HG03097 (cell line): ENCODE measurements around the gene SEC24A.
"Not testable (repeated sequence)": the region's sequence is repeated elsewhere in the genome, so short reads cannot be mapped to it uniquely, and the experiment has no call there.

Experiments used
- ATAC-seq: cut with Tn5 transposase; IDR thresholded peaks from one replicate; pipeline ENCODE4 v1.9.1; 2021; ENCODE audit not compliant: unreplicated experiment, low FRiP score

SEC24A gene

DNA sequence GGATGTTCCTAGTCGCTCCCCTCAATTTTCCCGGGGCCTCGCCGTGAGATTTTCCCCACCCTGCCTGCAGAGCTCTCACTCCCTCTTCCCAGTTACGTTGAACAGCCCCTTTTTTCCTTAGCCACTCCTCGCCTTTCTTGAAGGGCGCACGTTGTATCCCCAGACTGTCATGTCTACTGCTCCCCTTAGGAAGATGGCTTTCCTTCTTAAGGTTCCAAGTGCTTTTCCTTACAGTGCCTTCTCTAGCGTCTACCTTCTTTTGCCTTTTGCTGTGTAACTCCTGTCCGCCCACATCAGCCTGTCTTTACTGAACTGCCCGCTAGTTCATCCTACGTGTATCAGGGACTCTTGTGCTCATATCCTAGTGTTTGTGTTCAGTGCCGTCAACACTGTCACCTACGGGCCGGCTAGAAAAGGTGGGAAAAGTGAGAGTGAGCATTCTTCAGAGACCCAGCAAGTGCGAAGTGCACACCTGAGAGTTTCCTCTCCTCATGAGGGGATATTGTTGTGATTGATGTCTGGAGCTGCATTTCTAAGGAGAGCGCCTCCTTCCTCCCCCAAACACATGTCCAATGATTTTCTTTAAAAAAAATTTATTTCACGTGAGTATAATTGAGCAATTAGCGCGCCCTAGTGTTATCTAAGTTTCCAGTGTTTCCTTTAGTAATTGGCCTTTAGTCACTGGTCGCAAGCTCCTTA is 90.5 kb downstream of the SEC24A start:
- no peak for ATAC-seq

DNA sequence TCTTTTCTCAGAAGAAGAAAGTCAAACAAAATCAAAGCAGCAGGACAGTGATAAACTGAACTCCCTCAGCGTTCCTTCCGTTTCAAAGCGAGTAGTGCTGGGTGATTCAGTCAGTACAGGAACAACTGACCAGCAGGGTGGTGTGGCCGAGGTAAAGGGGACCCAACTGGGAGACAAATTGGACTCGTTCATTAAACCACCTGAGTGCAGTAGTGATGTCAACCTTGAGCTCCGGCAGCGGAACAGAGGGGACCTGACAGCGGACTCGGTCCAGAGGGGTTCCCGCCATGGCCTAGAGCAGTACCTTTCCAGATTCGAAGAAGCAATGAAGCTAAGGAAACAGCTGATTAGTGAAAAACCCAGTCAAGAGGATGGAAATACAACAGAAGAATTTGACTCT is 92.5 kb downstream of the SEC24A start:
- no peak for ATAC-seq

DNA sequence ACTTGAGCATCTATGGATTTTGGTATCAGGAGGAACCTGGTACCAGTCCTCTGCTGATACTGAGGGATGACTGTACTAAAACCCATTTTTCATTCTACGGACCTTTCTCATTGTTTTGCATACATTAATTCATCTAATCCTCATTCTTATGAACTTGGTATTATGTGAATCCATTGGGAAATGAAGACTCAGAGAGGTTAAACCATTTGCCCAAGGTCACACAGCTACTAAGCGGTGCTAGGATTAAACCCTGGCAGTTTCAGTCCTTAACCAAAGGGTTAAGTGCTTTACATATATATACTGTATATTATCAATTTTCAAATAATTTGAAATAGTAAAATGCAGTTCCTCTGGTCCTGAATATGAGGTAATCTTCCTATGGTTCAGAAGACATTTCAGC is 93.5 kb downstream of the SEC24A start:
- no peak for ATAC-seq

DNA sequence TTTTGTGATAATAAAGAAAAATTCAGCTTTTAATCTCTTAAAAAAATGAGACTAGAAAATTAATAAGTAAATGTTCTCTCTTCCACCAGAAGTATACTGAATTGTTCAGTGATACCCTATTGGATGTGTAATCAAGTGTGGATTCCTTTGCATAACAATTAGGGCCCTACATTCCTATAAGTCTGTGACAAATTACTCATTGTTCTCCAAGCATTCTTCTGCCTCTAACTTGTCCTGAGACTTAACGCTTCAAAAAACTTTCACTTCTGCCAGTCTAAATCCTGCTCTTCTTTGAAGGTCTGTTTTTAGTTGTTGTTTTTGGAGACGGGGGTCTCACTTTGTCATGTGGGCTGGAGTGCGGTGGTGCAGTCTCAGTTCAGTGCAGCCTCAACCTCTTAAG is 100.8 kb downstream of the SEC24A start:
- ATAC-seq, result no peak

DNA sequence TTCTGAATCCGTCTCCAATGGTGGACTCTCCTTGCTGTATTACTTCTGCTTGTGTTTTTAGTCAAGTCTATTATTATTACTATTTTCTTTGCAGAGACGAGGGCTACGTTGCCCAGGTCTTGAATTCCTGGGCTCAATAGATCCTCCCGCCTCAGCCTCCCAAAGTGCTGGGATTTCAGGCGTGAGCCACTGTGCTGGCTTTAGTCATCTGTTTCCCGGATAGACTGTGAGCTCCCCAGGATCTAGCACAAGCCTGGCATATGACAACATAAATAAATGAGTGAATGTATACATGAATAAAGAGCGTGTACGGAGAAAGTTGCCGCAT is 109.6 kb downstream of the SEC24A start:
- no peak for ATAC-seq

DNA sequence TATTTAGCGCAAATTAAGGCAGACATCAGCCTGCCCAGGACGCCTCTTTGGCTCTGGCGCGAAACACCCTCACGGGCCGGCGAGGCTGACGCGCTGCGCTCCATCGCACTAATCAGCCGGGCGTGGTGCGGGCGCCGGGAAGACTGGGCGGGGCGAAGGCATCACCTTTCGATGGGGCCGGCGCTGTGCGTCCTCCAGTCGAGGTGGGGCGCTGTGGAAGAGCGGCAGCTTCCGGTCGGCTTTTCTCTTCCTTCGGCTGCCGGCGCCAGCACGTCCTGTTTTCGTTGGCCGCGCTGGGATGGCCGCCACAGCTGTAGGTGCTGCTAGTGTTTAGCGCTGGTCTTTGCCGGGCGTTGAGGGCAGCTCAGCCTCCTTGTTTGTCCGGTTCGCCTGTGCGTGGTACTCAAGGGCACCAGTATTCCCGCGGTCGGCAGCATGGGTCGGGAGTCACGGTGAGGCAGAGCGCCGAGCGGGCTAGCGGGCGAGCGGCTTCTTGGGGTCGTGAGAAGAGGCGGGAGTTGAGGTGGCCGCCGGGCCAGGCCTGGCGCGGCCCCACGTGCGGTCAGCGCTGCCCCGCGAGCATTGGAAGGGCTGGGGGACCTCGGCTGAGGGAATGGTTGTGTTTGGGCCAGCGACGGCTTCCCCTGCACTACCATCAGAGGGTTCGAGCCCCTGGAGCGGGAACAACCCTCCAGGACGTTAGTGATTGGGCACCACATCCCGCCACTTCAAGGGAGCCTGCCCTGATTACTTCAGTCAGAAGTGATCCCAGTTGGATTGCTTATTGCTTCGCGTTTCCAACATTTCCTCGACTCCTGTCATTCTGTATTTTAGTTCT is 110.1 kb downstream of the SEC24A start, which contains the start of gene DDX46:
Gene DDX46 (plus strand): TSS at position 276 of the 838 bp plus-strand sequence. CDS start 160 bp downstream, at position 436.
- ATAC-seq, result peak; percentile 95

DNA sequence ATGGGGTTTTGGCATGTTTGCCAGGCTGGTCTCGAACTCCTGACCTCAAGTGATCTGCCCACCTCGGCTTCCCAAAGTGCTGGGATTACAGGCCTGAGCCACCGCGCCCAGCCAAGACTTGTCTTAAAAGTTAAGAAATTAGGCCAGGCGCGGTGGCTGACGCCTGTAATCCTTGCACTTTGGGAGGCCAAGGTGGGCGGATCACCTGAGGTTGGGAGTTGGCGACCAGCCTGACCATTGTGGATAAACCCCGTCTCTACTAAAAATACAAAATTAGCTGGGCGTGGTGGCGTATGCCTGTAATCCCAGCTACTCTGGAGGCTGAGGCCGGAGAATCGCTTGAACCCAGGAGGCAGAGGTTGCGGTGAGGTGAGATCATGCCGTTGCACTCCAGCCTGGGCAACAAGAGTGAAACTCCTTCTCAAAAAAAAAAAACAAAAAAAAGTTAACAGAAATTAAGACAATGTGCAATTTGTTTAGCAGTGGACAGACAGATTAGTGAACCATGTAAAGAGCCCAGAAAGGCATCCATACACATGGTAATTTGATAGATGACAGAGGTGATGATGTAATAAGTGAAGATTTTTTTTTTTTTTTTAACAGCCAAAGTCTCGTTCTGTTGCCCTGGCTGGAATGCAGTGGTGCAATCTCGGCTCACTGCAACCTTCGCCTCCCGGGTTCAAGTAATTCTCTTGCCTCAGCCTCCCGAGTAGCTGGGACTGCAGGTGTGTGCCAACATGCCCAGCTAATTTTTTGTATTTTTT is 119.1 kb downstream of the SEC24A start:
- not testable (repeated sequence) for ATAC-seq

DNA sequence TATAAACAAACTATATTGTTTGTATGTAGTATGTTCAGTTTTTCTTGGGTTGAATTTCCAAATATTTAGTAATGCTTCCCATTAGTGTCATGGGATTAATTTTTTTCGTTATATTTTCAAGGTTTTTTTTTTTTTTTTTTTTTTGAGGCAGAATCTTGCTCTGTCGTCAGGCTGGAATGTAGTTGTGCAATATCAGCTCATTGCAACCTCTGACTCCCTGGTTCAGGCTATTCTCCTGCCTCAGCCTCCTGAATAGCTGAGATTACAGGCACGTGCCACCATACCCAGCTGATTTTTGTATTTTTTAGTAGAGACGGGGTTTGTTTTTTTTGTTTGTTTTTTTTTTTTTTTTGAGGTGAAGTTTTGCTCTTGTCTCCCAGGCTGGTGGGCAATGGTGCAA is 120.6 kb downstream of the SEC24A start:
- no peak for ATAC-seq

DNA sequence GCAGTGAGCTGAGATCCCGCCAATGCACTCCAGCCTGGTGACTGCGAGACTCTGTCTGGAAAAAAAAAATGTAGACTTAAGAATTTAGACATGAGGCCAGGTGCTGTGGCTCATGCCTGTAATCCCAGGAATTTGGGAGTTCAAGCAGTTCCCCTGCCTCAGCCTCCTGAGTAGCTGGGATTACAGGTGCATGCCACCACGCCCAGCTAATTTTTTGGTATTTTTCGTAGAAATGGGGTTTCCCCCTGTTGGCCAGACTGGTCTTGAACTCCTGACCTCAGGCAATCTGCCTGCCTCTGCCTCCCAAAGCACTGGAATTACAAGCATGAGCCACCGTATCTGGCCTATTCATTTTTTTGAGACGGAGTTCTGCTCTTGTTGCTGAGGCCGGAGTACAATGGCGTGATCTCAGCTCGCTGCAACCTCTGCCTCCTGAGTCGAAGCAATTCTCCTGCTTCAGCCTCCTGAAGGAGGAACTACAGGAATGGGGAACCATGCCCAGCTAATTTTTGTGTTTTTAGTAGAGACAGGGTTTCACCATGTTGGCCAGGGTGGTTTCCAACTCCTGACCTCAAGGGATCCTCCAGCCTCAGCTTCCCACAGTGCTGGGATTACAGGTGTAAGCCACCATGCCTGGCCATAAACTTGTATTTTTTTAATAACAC is 124.0 kb downstream of the SEC24A start:
- no peak for ATAC-seq

DNA sequence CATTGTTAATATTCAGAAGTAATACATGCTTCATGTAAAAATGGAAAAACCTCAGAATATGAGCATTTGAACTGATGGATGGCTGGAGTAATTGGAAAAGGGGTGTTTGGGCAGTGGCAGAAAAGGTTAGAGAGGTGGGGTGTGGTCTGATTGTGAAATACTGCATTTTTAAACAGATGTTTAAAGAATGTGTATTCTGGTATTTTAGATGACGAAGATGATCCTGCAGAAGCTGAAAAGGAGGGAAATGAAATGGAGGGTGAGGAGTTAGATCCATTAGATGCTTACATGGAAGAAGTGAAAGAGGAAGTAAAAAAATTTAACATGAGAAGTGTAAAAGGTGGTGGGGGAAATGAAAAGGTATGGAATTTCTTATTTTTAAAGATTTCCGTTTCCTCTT is 128.8 kb downstream of the SEC24A start:
- no peak for ATAC-seq
